Cardiac muscle cell (in vitro differentiated cells and primary cell): ENCODE measurements around the gene STX8. TPM values are rescaled to one million over a fixed set of nuclear protein-coding genes. Genes with fewer than 3 reads are reported as not detected.

Source experiments
- DNase-seq, 2 donors: peaks; one replicate each; pipeline versions ENCODE4 v3.0.0 to v3.0.0-alpha.2; 2010 to 2017; ENCODE audit warnings: low read depth in 1 of 2, low spot score in 1 of 2
- H3K27ac ChIP-seq: fragments of 200-600 bp; sonication (generic); 2 replicates; pipeline ENCODE4 v1.5.1; 2016
- H3K27me3 ChIP-seq: fragments of 200-600 bp; sonication (generic); 2 replicates; pipeline ENCODE4 v1.6.0; 2016; ENCODE audit warnings: control low read depth
- H3K36me3 ChIP-seq: fragments of 200-600 bp; sonication (generic); 2 replicates; pipeline ENCODE4 v1.5.1; 2016; ENCODE audit warnings: control low read depth
- H3K4me1 ChIP-seq: fragments of 200-600 bp; sonication (generic); 2 replicates; pipeline ENCODE4 v1.8.1; 2017; ENCODE audit warnings: low read depth, mild to moderate bottlenecking, mixed run types
- H3K4me3 ChIP-seq: fragments of 200-600 bp; sonication (generic); 2 replicates; pipeline ENCODE4 v1.5.1; 2016; ENCODE audit warnings: mild to moderate bottlenecking
- H3K9me3 ChIP-seq: fragments of 200-600 bp; sonication (generic); 2 replicates; pipeline ENCODE4 v1.5.1; 2017; ENCODE audit warnings: low read depth, mild to moderate bottlenecking, control low read depth
- CTCF ChIP-seq: IDR thresholded peaks from 2 replicates; pipeline ENCODE4 v1.5.1; 2012; ENCODE audit warnings: low read depth, mild to moderate bottlenecking, low read length
- polyA plus RNA-seq: library from polyadenylated mRNA; unstranded; fragments of >200 nt; fragmentation: Nextera tagmentation; extraction: Ambion mirVana; gene quantifications from 2 replicates; pipeline ENCODE4 v1.2.1, GENCODE V29; 2016
- total RNA-seq: library from RNA; depleted of rRNA; stranded (reverse); fragments of >200 nt; gene quantifications from 2 replicates; pipeline ENCODE4 v1.2.3, GENCODE V29; 2016

Gene STX8
- total and polyA plus RNA-seq, 2 experiments from 2014 or later: 46.9 to 95.2 TPM

DNA sequence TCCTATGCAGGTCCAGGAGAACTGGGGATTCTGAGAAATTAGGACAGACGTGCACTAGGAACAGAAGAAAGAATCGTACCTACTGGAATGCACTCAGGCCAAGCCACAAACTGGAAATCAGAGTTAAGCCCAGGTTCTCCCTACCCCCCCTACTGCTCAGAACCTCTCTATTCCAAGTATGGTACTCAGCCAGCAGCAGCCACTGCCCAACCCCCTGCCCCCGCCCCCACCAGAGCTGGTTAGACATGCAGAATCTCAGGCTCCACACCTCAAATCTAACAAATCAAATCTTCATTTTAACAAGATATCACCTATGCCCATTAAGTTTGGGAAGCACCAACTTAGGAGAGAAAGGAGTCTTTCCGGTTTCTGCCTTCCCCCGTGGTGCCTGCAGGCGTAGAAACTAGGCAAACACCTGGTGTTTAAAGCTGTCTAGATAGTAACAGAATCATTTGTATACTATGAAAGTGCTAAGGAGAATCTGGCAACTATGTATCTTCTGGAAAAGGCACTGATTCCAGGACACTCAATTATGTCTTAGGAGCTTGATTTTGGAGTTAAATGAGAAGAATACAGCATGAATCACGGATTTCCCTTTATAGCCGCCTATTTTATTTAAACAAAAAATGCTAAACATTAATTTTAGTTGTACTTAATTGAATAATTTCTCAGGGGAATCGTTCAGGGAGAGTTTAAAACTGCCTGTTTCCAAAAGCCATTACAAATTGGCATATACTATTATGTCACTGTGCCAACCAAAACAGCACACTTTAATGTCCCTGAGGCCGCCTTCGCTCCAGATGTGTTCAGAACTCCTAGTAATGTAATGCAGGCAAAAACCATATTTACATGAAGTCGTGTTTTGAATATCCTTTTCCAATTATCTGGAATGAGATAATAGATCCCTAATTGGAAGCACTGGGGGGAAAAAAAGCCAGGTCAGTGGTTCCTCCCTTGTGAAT, 166.5 kb downstream of the STX8 start:
- H3K27ac ChIP-seq: no peak overlapping the region
- no peaks in the 10 kb centered on the region for H3K36me3 ChIP-seq
- no peaks in the 10 kb centered on the region for H3K4me1 ChIP-seq
- DNase-seq: no peak
- no peak overlapping the region for H3K4me3 ChIP-seq
- no peaks in the 10 kb centered on the region for H3K9me3 ChIP-seq
- no peaks in the 10 kb centered on the region for H3K27me3 ChIP-seq
- TF ChIP-seq CTCF: no peak

DNA sequence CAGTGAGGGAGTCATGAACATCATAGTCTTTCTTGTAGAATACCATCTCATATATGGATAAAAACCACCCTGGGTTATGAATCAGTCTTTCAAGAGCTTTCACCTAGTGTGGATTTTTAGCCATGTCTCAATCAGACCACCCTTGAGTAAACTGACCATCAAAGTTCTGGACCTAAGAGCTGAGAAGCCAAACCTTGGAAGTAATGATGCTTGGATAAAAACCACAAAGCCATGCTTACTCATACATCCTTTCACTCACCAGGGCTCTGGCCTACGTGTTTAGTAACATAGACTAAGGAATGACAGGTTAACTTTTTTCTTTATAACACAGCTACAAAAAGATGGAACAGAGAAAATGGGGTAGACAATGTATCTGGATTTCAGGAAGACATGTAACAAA, 167.2 kb downstream of the STX8 start:
- no peaks in the 10 kb centered on the region for H3K27me3 ChIP-seq
- H3K9me3 ChIP-seq: no peaks in the 10 kb centered on the region
- no peak overlapping the region for H3K4me3 ChIP-seq
- no peak overlapping the region for H3K27ac ChIP-seq
- no peak for DNase-seq
- H3K36me3 ChIP-seq: no peaks in the 10 kb centered on the region
- H3K4me1 ChIP-seq: no peaks in the 10 kb centered on the region
- no peak for TF ChIP-seq CTCF

- no peaks in the 10 kb centered on the region for H3K9me3 ChIP-seq
- H3K27ac ChIP-seq: no peak overlapping the region
- TF ChIP-seq CTCF: no peak
- no peaks in the 10 kb centered on the region for H3K27me3 ChIP-seq
- H3K4me3 ChIP-seq: no peak overlapping the region
- H3K4me1 ChIP-seq: peaks cover 2% of the 10 kb centered on the region
- no peak for DNase-seq
- no peaks in the 10 kb centered on the region for H3K36me3 ChIP-seq
These were observed 169.5 kb downstream of the STX8 start for GRCh38 chr17:9406046-9406606.

DNA sequence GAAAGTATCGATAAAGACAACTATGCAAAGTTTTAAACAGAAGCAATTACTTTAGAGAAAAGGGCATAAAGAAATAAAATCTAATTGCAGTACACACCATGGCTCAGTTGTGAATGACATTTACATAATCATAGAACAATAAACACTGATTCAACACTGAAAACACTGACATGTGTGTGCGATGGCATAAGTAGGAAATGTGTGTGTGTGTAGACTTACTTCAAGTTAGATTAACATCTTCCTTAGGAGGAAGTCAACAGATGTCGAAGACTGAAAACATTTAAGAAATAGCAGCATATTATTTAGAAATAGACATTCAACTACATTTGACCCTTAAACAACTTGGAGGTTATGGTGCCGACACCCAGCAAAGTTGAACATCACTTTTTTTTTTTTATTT, 172.4 kb downstream of the STX8 start:
- Histone ChIP-seq H3K4me1 (peaks cover 9% of the 10 kb centered on the region), H3K27me3 (no peaks in the 10 kb centered on the region), H3K36me3 (no peaks in the 10 kb centered on the region), H3K27ac (no peak overlapping the region), H3K9me3 (no peaks in the 10 kb centered on the region), H3K4me3 (no peak overlapping the region)
- DNase-seq: no peak
- TF ChIP-seq CTCF: no peak

GRCh38 chr17:9402590-9403199, 172.9 kb downstream of the STX8 start:
- no peaks in the 10 kb centered on the region for H3K36me3 ChIP-seq
- H3K9me3 ChIP-seq: no peaks in the 10 kb centered on the region
- no peaks in the 10 kb centered on the region for H3K27me3 ChIP-seq
- H3K4me1 ChIP-seq: peaks cover 9% of the 10 kb centered on the region
- peak; percentile 13 to 60 for DNase-seq
- H3K4me3 ChIP-seq: no peak overlapping the region
- no peak overlapping the region for H3K27ac ChIP-seq
- TF ChIP-seq CTCF: peak; percentile 63
